HG03095 (cell line): ENCODE data around the gene MAK.
"Not testable (repeated sequence)": the region's sequence is repeated elsewhere in the genome, so short reads cannot be mapped to it uniquely, and the experiment has no call there.

Experiments
- ATAC-seq: cut with Tn5 transposase; IDR thresholded peaks from one replicate; pipeline ENCODE4 v1.9.1; 2021; ENCODE audit warnings: moderate library complexity; ENCODE audit not compliant: unreplicated experiment

MAK gene

DNA sequence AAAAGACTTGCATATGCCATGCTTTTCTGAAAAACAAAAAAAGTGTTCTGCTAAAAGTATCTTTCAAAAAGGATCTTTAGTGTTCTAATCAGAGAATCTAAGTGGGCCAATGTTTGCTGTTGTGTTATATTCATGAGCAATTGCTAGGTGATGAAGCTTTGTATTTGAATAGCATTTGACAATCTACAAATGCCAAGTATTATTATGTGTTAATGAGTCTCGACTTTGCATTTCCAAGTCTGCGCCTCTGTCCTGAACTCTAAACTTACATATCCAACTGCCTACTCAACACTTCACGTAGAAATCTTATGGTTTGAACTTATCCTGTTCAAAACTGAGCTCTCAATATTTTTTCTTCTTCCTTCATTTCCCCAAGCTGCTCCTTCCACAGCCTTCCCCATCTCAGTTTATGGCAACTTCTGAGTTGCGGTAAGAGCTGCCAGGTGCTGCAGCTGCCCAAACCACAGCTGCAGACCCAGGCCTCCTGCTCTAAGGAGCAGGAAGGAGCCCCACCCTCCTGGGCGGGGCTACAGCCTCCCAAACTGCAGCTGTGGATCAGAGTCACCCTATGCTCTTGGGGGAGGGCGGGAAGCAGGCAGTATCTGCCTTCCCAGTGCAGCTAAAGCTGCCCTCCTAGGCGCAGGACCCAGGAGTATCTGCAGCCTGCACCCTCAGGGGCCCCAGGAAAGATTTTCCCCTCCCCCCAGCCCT, 16.7 kb upstream of the MAK start:
- ATAC-seq = no peak

DNA sequence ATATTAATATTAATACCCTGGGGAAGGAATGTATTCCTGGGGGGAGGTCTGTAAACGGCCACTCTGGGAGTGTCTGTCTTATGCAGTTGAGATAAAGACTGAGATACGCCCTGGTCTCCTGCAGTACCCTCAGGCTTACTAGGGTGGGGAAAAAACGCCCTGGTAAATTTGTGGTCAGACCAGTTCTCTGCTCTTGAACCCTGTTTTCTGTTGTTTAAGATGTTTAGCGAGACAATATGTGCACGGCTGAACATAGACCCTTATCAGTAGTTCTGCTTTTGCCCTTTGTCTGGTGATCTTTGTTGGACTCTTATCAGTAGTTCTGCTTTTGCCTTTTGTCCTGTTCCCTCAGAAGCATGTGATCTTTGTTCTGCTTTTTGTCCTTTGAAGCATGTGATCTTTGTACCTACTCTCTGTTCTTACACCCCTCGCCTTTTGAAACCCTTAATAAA, 15.5 kb upstream of the MAK start:
- ATAC-seq = not testable (repeated sequence)

DNA sequence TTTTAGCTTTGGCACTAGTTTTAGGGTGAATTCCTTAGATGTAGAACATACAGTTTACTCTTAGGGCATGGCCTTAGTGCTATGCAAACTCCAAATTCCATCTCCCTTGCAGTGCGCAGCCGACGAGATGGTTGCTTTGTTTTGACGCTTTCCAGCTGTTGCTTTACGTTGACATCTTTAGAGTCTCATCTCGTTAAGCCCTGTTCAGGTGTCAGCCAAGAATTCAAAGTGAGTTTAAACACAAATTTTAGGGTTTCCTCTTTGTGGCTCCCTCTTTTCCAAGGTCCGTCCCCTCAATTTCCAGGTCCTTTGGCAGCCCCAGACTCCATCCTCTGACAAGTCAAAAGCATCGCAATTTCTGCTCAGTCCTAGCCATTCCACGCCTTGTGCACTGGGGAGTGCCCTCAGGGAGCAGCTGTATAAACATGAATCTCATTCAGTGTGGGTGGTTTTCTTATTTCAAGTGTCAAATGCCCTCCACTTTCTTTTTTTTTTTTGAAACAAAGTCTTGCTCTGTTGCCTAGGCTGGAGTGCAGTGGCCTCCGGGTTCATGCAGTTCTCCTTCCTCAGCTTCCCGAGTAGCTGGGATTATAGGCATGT, 14.1 kb upstream of the MAK start:
- ATAC-seq = no peak

DNA sequence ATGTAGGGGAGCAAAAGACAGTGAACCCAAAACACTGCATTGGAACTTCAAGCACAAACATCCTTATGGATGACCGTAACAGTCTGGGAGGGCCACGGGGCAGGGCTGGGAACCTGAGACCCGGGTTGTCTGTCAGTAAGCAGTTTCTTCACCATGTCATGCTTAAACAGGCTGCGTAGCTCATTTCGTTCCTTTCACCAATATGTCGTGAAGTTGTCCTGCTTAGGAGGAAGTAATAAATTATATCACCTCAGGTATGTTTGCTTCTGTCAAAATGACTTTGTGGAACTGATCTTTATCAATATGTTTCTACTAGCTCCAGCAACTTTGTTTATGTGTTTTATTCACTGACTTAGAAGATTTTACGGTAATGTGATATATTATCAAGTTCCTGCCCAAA, 12.4 kb upstream of the MAK start:
- no peak for ATAC-seq

DNA sequence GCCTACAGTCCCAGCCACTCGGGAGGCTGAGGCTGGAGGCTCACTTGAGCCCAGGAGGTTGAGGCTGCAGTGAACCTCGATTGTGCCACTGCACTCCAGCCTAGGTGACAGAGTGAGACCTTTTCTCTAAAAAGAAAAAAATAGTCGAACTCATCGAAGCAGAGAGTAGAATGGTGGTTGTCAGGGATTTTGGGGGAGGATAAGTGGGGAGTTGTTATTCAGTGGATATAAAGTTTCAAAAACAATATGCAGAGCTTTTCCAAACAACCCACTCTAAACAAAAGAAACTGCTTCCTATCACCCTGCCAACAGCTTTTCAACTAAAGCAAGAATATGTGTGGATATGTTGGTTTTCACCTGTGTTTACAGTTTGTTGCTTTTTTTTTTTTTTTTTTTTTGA, 11.6 kb upstream of the MAK start:
- no peak for ATAC-seq

DNA sequence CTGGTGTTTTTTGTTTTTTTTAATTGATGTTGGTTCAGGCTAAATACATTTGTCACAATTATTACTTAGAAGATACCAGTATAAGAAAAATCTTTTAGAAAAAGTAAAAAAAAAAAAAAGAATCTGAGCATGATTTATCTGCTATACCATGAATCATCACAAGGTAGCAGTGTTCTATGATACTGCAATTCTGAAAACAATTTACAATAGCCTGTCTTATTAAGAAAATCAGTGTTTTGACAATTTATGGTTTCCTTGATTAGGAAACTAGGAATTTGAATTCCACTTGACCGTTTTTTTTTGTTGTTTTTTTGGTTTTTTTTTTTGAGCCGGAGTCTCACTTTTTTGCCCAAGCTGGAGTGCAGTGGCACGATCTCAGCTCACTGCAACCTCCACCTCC, 9.3 kb upstream of the MAK start:
- ATAC-seq = no peak

DNA sequence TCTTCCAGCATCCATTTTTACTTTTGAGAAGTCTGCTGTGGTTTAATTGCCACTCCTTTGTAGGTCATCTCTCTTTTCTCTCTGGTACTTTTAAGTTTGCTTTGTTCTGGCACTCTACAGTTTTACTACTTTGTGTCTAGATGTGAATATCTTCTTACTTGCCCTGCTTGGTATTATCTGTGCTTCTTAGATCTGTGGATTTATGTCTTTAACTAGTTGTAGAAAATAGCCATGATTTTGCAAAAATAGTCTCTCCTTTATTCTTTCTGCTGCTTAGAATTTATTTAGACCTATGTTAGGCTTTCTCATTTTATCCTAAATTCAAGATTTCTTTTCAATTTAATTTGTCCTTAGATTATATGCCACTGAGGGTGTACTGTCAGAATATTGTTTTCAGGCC, 5.2 kb upstream of the MAK start:
- no peak for ATAC-seq

DNA sequence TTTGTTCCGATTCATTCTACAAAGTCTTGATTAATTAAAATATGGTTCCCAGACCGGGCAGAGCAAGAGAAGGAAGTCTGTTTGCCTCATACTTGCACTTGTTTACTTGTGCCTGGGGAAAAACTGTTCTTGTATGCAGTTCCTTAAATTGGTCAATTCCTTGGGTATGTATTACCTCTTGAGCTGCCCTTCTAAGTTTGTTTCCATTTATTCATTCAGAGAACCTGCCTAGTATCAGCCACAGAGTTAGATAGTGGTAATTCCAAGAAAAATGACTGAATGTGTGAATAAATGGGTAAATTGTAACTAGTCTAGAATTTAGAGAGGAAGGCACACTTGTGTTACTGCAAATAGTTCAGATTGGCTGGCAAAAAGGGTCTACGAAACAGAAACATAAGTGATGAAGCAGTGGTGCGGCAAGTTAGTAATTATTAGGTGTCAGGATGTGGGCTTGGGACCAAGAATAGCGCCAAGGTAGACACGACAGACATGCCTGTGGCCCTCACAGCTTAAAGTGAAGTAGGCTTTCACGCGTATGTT, 525 bp upstream of the MAK start:
- ATAC-seq = peak; percentile 69

DNA sequence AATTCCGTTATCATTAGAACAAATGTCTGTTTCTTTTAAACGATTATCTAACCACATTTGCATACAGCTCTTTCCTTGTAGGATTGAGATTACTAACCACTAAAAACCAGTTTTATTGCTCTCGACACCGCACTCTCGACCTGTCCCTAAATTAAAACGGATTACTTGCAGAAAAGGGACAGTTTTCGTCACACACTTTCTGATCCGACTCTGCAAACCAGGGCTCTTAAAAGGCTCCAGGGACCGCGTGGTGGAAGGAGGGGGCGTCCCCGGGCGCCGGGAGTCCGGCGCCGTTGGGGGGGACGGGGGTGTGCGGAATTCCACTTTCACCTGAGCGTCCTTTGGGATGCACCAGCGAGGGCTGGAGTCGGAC, 731 bp downstream of the MAK start:
- ATAC-seq = no peak

DNA sequence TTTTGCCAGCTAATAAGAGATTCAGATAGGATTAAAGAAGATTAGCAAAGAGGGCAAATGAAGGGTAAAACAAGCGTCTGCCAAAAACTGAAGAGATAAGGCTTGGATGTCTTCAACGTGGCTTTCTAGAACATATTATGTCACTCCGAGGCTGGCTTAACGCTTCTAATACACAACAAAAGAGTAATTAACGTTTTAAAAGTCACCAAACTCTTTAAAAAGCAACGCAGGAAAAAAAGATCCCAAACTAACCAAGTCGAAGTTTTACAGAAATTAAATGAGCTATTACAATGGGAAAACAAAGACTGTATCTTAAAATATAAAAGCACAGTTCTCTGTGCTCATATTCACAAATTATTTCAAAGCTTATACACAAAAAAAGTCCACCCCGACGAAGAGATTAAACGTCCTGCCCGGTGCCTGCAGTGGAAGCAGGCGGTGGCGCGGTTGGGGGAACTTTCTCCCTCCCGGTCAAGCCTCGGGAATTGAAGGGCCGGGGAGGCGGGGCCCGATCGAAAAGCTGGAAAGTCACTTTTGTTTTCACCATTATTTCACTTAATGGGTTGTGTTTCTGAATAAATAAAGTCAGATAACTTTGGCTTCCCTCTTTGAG, 1.2 kb downstream of the MAK start:
- ATAC-seq = no peak

DNA sequence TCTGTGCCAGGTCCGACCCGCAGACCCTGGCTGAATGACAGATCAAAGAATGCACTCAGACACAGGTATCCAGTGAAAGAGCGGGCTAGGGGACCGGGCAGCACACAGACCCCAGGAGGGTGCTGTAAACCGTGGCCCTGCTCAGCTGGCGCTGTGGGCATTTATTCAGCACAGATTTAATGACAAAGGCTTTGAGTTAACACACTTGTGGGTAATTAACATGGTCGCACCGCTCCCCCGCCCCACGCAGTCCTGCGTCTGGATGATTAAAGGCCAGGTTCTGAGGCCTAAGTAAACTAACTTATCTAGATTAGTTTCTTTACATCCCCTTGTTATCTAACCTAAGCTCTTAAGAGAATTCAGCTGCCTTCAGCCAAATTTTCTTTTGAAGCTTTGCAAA, 3.5 kb downstream of the MAK start:
- ATAC-seq = no peak

DNA sequence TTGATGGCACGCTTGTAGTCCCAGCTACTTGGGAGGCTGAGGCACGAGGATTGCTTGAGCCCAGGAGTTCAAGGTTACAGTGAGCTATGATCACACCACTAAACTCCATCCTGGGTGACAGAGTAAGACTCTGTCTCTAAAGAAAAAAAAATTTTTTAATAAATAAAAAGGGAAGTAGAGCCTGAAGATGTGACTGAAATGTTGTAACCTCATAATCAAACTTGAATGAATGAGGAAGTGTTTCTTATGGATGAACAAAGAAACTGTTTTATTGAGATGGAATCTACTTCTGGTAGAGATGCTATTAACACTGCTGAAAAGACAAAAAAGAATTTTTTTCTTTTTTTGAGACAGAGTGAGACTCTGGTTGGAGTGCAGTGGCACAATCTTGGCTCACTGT, 6.7 kb downstream of the MAK start:
- ATAC-seq = no peak

DNA sequence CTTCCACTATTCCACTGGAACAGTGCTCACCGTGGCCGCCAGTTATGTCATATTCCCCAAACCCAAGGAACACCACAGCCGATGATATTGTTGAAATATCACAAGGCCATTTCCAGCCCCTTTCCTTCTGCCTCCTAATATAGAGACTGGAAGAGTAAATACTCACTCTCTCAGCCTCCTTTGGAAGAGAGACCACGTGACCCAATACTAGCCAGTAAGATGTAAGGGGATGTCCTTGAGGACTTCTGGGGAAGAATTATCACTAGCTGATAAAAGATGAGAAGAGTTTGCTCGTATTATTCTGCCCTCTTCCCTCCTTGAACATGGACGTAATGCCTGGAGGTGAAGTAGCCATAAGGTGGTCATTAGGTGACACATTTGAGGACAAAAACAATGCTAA, 13.5 kb downstream of the MAK start:
- ATAC-seq = no peak

DNA sequence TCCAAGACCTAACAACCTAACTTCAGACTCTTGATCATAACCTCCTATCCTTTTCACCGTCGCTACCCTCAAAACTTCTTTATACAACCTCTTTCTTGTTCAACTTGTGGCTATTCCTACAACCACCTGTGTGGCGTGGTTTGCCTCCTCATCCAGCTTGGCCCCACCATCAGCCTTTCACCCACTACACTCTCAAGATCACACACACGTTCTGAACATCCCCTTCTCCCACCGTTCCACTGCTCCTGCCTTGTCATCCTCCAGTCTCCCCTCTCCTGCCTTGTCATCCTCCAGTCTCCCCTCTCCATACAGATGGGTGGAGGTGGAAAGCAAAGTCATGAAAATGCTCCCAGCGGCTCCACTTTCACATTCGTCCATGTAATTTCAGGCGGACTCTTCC, 14.0 kb downstream of the MAK start:
- ATAC-seq = no peak

DNA sequence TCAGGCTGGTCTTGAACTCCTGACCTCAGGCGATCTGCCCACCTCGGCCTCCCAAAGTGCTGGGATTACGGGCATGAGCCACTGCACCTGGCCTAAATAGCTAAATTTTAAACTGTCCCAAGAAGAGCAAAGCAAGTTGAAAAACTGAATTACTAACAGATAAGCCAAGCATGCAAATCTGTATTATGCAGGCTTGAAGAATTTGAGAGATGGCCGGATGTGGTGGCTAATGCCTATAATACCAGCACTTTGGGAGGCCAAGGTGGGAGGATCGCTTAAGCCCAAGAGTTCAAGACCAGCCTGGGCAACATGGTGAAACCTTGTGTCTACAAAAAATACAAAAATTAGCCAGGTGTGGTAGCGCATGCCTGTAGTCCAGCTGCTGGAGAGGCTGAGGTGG, 24.2 kb downstream of the MAK start:
- not testable (repeated sequence) for ATAC-seq

DNA sequence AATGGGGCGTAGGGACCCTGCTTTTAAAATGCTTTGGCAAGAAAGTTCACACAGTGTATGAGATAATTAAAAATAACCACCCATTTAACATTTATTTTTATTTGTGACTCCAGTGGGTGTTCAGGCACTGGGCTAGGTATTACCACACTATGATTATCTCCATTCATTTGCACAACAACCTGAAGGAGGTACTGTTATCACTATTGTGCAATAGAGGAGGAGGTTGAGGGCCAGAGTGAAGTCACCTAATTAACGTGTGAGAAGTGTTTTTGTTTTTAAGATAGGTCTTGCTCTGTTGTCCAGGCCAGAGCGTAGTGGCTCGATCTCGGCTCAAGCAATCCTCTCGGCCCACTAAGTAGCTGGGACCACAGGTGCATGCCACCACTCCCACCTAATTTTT, 29.2 kb downstream of the MAK start:
- ATAC-seq = no peak

DNA sequence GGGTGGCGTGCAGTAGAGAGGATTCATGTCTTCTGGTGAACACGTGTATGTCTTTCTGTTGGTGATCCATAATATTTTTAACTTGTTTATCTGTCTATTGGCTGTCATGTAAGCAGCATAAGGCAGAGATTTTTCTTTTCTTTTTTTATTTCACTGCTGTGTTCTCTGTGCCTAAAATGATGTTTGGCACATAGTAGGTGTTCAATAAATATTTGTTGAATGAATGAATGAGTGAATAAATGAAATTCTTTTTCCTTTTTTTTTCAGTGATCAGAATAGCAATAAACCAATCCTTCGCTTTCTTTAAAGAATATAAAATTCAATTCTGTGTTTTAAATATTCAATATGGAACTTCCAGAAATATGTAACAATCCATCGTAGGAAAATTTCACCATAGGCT, 30.0 kb downstream of the MAK start:
- ATAC-seq = no peak

DNA sequence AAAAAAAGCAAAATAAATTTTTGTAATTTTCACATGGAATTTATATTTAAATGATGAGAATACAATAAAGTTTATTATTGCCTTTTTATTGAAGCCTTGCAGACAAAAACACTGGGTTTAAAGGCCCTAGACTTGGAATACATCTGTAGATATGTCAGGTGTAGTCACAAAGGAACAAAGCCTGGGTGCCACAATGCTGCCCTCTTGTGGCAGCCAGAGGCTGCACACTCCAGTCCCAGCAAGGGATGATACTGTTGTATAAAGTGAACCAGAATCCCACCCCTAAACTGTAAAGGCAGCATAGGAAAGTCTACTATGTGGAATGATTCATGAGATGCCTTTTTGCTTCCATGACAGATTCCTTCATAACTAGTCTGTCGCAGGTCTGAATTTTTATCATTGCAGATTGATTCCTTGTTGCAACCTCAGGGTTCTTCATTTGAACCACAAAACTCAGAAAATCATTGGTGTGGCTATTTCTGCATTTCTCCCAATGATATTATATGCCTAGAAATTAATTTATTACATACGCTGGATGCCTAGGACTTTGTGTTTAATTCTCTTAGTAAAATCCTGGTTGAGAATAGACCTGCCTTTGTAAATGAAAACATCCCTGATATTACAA, 37.0 kb downstream of the MAK start:
- peak; percentile 89 for ATAC-seq

DNA sequence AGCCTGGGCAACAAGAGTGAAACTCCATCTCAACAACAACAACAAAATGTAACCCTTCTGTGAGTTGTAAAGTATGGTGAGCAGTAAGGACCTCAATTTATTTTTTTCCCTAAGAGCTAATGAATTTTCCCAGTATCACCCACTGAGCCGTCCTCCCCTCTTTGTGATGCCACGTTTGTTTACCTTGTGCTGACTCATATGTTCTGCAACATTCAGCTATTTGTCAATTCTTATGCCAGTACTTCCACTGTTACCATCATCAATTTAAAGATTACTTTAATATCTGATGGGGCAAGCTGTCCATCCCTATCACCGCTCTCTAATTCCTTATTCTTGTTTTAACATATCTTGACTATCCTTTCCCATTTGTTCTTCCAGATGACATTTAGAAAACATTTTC, 37.5 kb downstream of the MAK start:
- no peak for ATAC-seq

DNA sequence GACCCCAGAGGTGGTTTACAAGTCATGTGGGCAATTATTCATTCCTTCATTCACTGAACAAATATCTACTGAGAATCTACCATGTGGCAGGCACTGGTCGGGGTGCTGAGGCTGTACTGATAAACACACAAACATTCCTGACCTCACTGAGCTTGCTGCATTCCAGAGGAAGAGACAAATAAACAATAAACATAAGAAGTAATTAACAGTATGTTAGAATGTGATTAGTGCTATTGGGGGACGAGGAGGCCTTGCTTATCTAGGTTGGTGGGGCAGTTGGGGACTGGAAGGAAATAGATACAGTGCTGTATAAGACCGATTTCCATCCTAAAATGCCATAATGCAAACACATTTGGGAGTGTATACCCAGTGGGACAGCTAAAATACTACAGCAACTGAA, 44.1 kb downstream of the MAK start:
- no peak for ATAC-seq

DNA sequence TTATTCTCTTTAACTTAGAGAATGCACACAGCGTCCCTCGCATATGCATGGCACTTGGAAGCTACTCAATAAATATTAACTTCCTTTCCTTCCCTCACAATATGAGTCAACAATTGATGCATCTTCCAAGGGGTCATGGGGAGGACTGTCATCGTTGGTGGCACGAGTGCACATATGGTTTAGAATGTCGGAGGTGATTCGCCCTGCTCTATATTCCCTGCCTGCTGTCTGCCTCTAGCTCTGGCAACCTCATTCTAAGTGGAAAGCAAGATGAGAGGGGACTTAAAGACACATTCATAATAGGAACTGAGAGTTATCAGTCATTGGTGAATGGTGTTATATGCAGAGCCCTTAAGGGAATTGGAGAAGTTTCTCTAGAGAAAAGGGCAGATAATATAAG, 44.6 kb downstream of the MAK start:
- no peak for ATAC-seq

DNA sequence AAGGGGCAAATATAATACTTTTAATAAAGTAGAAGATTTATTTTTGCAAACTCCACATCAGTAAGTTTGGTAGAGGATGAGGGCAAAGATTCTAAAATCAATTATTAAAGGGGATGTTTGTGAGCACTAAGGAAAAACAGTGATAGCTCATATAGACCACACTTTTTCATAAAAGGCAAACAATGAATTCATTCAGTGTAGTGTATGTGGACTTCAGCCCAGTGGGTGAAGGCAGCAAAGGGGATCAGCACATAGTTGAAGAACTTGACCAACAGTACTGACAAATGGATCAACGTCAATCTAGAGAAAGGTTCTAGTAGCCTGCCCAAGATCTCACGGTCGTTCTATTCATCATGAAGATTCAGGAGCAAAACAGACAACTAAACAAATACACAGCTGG, 45.3 kb downstream of the MAK start:
- ATAC-seq = no peak
